Activated gamma-delta T cell treated with Interleukin-2 at 50 U/mL for 16 hours (primary cell): ENCODE data around the gene SLC46A1.

ENCODE experiments used
- DNase-seq: peaks from one replicate; pipeline ENCODE4 v3.0.0-alpha.2; 2020

SLC46A1 gene

DNA sequence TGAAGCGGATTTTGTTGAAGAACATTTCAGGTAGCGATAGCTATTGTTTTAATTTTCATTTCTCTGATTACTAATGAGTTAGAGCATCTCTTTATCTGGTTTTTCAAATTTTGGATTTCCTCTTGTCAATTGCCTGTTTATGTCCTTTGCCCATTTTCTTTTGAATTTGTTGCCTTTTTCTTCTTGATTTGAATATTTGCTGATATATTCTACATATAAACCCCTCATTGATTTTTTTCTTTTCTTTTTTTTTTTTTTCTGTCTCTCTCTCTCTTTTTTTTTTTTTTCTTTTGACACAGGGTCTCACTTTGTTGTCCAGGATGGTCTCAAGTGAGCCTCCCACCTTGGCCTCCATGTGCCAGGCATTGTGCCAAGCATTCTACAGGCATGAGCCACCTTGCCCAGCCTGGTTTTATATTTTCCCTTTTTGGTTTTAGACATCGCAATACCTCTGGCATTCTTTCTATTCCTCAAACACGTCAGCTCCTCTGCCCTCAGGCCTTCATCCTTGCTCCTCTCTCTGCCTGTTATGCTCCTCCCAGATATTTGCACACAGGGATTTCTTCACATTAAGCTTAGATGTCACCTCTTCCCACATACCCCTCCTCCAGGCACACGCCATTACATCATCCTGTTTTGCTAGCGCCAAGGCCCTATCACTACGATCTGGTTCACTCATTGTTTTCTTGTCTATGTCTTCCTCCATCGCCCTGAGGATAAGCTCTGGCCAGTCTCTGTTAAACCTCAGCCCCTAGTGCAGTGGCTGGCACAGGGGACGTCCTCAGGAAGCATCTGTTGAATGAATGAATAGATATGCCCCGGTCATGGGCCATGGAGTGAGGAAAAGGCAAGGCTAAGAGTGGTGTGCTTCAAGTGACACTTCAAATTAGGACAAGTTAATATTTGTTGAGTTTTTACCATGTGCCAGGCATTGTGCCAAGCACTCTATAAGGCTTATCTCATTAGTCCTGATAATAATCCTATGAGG, 25.9 kb downstream of the SLC46A1 start:
- DNase-seq, result no peak

DNA sequence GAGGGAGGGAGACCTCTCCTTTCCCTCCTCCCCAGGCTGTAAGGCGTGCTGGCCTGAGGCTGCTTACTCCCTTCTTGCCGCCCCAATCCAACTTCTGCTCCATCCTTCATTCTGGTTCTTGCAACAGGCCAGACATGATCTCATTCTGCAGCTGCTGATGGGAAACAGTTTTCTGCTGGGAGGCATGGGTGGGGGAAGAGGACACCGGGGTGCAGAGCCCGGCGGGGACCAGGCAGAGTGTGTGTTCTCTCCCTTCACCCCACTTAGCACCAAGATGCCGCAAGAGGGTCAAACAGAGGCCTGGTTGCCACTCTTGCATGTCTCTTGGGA, 33.1 kb downstream of the SLC46A1 start:
- no peak for DNase-seq

DNA sequence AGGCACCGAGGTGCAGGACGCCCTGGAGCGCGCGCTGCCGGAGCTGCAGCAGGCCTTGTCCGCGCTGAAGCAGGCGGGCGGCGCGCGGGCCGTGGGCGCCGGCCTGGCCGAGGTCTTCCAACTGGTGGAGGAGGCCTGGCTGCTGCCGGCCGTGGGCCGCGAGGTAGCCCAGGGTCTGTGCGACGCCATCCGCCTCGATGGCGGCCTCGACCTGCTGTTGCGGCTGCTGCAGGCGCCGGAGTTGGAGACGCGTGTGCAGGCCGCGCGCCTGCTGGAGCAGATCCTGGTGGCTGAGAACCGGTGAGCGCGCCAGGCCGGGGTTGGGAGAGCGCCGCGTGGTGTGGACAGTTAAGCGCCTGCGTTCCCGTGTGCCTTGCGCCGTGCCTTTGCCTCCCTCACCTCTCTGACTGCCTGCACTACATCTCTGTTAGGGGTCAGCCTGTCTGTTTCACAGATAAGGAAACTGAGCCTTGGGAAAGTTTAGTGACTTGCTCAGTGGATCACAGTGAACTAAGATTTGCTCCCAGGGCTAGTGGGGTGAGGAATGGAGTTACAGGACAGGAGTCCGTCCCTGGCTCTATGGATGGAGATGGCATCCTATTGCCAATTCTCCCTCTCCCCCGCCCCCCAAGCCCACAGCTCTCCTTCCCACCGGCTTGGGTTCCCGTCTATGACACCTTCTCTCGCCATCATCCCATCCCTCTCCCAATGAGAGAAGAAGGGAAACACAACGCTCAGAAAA, 33.6 kb downstream of the SLC46A1 start:
- no peak for DNase-seq

DNA sequence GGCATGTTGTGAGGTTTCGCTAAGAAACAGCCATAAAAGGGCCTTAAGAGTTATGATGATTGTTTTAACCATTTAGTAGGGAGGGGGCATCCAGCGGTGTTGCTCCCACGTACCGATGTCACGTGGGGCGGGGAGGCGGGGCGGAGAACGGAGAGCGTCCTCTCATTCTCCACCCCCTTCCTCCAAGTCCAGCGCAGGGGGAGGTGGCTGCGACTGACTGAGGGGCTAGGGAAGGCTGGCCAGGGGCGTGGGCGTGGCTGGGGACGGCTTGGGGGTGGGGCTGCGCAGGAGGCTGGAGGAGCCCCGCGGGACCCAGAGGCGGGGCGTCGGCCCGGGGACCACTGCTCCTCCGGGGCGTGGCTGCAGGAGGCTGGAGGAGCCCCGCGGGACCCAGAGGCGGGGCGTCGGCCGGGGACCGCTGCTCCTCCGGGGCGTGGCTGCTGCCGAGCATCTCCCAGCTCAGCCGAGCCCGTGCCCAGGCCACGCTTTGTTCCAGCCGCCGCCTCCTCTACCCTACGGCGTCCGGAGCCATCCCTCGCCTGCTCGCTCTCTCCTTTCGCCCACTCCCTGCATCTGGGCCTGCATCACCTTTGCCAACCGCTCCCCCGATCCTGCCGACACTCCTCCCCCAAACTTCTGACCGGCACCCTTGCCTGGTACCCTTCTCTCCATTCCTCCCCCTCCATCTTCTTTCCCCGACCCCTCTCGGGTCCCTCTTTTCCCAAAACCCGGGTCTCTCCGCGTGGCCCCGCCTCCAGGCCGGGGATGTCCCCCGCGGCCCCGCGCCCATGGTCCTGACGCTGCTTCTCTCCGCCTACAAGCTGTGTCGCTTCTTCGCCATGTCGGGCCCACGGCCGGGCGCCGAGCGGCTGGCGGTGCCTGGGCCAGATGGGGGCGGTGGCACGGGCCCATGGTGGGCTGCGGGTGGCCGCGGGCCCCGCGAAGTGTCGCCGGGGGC, 34.5 kb downstream of the SLC46A1 start, which contains the start of gene SARM1:
Gene SARM1 (plus strand): TSS at position 450 of the 958 bp plus-strand sequence. CDS start 339 bp downstream, at position 789.
- peak; percentile 77 for DNase-seq

DNA sequence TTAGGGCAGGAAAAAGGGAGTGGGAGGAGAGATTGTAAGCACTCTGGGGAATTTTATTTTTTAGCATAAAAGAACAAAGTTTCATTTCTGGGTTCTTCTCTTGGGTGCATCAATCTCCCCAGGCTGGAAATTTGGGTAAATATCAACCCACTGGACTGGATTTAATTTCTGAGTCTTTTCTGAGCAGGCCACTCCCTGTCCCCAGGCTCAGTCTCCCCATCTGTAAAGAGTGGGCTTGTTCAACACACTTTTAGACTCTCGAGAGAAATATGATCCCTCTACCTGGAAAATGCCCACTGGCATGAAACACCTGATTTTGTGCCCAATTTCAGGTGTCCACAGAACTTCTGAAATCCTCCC, 35.3 kb downstream of the SLC46A1 start:
- DNase-seq, result no peak

DNA sequence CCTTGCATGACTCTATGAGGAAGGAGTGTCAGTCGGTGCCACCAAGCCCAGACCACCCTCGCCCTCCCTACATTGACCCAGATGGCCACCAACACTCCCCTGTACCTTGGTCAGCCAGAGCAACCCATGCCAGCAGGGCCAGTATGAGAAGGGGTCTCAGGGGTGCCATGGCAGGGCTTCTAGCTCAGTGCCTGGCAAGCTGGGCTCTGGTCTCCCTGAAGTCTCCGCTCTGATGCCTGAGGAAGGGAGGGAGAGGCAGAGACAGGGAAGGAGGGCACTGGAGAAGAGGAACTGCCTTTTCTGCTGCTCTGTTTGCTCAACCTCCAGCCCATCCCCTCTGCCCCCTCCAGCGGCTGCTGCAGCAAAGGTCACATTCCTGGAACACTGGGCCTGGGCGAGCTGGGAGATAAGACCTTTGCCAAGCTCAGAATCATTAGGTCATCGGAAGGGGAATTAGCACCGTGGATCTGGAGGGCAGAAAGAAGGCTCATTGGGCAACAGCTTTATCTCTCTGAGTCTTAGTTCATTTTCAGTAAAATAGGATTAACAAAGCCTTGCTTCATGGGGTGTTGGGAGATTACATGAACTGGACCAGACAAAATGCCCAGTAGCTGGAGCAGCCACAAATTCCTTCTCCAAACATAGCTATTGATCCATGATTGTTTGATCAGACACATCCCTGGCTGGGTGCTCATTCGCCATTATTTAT, 35.8 kb downstream of the SLC46A1 start, which contains the start of gene VTN:
Gene VTN (minus strand): TSS at position 273 of the 709 bp plus-strand sequence. CDS start 104 bp downstream, at position 169.
- DNase-seq, result no peak

DNA sequence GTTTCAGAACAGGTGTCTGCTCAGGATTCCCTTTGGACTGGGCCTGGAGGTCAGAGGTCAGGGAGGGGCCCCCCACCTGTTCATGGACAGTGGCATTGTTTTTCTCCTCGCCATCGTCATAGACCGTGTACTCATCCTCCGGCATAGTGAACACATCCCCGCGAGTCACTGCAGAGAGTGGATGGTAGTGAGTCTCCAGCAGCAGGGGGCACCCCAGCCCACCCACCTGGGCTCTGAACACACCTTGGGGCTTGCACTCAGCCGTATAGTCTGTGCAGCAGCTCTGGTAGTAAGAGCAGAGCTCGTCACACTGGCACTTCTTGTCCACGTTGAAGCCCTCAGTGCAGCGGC, 36.4 kb downstream of the SLC46A1 start:
- DNase-seq, result no peak

DNA sequence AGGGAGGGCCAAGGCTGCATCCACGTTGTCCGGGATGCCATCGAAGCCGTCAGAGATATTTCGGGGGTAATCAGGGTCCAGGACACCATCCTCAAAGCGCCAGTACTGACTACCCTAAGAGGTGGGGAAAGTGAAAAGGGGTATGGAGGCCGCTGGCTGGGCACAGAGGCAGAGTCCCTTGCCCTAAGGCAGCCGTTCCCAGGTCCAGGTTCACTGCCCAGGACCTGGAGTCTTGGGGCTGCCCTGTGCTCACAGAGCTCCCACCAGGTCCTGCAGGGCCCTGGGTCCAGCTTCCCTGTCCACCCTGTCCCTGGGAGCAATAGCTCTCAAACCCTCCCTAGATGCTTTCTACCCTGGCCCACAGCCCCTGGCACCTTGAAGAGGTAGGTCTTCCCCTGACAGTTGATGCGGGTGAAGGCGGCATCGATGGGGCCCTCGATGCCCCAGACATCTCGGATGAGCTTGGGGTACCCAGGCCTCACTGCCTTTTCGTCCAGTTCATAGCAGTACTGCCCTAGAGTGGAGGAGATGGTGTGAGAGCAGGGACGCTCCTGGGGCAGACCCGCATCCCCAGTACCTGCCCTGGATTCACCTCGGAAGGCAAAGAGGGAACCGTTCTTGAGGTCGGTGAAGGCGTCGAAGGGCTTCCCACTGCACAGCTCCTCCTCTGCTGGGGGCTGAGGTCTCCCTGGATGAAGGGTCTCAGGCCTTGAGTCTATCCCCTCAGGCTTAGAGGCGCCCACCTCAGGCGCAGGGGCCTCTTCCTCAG, 36.9 kb downstream of the SLC46A1 start:
- no peak for DNase-seq

DNA sequence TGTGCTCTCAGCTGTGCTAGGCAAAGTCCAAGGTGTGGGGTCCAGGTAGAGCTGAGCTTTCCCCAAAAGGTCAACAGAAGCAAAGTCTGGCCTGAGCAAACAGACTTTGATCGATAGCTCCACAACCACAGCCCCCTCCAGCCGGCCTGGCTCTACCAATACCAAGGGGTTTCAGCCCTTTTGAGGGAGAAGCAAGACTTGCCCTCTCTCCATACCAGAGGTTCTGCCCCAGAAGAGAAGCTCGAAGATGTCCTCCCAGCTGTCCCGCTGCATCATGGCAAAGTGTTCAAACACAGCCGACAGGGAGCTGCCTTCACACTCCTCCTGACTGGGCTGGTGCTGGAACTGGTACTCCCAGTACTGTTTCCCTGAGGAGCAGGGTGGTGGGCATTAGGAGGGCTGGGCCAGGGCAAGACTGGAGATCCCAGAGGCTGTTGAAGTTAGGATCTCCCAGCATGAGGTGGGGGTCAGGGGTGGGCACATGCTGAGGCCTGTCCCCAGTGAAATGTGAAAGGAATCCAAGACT, 37.6 kb downstream of the SLC46A1 start:
- DNase-seq, result no peak

DNA sequence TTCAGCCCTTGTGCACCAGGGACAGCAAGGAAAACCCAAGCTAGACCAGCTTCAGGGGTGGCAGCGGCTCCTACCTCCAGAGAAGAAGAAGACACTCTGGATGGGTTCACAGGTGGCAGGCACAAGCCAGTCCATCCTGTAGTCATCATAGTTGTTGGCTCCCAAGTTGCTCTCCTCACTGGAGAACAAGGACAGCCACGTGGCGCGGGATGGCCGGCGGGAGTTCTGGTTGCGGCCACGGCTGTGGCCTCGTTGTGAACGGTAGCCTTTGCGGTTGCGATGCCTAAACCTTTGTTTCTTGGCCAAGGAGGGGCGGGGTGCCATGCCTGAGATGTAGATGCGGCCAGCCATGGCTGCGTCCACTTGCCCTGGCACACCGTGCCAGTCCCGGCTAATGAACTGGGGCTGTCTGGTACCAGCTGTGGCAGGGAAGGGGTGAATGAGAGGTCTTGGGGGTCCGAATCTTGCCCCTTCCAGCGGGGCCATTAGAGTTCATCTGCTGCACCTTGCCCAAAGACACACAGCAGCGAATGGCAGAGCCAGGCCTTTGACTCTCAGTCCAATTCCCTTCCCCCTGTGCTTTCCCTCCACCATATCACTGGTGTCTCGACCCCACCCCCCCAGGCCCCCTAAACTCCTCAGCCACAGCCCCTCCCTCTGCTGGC, 38.2 kb downstream of the SLC46A1 start:
- DNase-seq, result no peak

DNA sequence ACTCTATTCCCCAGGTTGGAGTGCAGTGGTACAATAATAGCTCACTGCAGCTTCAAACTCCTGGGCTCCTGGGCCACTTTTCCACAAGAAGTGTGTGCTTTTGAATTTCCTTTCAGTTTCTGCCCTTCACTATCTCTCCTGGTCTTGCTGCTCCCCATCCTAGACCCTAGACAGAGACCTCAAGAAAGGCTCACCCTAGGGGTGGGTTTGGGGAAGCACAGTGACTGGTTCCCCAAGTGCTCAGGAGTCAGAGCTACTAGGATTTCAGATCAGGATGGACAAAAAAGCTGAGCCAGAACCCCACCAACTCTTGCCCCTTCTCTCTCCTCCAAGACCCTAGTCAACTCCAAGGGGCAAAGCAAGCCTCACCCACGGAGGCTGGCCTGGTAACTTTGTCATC, 39.4 kb downstream of the SLC46A1 start:
- no peak for DNase-seq

DNA sequence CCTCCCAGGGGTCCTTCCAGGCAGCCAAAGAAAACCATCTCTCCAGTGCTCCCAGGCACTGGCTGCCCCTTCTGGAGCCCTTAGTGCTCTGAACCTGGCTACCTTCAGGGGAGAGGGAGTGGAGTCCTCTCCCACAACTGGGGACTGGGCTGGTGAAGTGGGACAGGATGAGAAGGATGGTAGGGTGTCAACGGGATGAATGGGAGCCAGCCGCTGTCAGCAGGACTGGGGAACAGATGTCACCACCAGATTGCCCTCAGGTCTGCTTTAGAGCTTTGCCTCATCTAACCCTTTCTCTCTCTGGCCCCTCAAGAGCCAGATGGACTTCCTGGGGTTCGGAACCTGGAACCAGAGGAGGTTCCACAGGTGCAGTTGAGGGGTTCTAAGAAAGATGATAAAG, 40.5 kb downstream of the SLC46A1 start:
- no peak for DNase-seq

DNA sequence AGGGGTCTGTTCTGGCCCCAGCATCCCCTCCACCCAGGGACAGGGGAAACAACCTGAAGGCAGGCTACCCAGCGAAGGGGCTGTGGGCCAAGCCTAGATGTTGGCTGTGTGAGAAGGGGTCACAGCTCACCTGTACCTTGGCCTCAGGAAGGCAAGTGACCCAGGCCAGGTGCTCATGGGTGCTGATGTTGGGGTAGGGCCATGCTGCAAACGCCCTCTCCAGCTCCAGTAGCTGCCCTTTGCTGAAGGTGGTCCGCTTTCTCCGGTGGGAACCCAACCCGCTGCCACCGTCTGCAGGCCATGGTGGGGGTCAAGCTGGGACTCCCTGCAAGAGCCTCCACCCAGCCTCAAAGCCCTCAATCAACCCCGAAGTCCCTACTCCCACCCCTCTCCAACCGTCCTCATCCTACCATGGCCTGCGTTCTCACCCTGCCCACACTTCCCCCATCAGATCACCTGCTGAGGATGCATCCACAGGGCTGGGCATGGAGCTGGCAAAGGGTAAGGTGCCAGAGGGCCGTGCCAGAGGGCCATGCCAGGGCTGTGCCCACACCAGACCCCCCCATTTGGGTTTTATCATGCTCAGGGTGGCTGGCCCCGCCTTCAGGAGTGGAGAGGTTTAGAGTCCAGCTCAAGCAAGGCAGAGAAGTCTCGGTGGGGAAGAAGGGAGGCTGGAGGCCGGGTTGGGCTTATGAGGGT, 41.2 kb downstream of the SLC46A1 start, which contains the start of gene SEBOX:
Gene SEBOX (minus strand): TSS at position 535 of the 699 bp plus-strand sequence. CDS start 48 bp downstream, at position 487.
- DNase-seq, result no peak

DNA sequence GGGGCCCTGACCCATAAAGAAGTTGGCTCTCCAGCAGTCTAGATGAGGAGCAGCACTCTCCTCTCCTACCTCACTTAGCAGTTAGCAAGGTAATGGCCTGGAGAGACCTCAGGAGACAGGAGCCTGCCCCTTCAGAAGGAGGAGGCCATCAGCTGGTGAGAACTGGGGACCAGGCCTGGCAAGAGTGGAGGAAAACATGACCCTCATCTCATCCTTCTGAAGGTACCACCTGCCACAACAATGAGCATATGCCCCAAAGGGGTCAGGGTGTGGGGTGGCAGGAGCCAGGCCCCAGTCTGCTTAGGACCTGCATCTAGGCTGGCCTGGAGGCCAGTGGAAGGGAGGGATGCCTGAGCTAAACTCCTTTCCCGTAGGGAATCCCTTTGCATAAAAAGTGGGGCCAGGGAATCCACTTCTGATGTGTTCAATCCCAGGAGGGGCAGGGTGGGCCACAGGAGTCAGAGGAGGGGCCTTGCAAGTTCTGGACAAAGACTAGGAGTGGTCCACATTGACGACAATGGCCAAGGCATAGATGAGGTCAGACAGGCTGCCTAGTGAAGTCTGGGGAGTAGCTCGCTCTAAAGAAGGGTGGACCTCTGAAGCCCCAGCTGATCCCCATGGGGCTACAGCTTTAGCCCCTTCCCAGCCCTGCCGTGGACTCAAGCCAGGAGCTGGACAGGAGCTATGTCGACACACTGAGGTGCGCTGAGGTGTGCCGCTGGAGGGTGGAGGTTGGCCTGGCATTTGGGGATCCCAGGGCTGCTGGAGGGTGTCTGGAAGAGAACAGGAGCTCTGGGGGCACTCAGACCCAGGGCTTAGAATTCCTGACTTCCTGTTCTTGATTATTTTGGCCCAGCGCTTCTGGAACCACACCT, 42.0 kb downstream of the SLC46A1 start:
- DNase-seq, result no peak

DNA sequence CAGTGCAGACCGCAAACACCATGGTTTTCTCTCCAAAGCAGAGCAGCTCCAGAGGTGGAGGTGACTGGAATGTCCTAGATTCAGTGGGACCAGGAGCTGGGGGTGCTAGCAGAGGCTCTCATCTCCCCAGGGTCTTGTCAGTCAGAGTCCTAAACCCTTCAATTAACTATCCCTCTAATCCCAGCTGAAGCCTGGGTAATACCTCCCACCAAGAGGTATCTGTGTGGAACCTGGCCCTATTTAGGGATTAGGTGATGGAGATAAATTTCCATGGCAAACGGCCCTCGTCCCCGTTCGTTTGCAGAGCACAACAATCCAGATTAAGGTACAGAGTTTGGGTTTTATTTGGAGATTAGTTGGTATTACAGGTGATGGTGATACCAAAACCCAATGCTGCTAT, 42.8 kb downstream of the SLC46A1 start:
- no peak for DNase-seq

DNA sequence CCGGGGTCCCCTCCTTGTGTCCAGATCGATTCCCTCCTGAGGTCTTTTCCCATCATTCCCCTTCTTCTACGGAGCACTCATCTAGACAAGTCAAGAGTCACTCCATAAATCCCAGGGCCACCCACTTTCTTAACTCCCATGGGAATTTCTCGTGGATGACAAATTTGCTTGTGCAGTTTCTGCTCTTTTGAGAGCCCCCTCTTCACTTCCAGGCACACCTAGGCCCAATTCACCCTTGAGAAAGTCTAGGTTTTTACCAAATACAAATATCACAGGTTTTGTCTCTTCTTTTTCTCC, 48.2 kb downstream of the SLC46A1 start:
- no peak for DNase-seq

DNA sequence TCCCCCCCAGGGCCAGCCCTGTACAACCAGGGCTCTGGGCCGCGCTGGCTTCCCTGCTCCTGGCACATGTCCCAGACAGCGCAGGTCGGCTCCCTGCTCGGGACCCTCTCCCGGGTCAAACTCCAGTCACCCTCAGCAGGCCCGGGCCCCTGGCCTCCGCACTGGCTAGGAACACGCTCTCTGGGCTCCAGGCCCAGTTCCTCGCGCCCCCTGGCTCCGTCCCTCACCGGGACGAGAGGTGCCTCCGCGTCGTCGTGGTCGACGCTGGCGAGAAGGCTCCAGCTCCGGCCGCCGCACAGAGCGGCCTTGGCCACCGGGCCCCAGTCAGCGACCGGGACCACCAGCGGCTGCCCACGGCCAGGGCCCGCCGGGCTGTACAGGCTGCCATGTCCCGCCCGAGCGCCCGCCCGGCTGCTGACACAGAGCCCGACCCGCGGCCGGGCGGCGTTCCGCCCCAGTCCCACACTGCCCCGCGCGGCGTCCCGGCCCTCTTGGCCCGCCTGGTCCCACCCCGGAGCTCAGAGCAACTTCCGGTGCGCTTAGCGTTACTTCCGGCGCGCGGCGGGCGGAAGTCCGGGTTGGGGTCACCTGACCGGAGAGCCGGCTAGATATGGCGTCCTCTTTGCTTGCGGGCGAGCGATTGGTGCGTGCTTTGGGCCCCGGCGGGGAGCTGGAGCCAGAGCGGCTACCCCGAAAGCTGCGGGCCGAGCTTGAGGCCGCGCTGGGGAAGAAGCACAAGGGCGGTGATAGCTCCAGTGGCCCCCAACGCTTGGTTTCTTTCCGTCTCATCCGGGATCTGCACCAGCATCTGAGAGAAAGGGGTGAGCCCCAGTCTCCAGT, 48.7 kb downstream of the SLC46A1 start, which contains the start of gene POLDIP2:
Gene POLDIP2 (minus strand): TSS at position 467 of the 840 bp plus-strand sequence. CDS start 79 bp downstream, at position 388.
- DNase-seq, result peak; percentile 95

DNA sequence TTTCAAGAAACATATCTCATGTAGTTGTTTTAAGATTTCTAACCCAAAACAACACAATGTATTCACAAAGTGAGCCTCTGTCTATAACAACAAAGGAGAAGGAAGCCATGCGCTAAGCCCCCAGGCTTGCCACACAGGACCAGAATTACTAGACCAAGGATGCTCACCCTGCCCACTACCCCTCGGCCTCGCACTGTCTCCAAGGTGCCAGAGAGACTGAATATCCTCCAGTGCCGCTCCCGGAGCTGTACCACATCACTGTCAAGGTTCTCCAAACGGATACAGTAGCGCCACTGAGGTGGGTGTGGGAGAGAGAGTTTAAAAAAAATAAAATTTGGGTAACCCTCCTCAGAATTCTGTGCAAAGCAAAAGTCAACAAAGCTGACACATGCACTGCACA, 55.7 kb downstream of the SLC46A1 start:
- DNase-seq, result no peak
